GM13977 (cell line): ENCODE measurements around the gene FKBP8.

Experiments used
- DNase-seq: peaks from one replicate; pipeline ENCODE4 v3.0.0; 2012; ENCODE audit warnings: low spot score
- in situ Hi-C: fragments of 300-500 bp; cut with MboI; formaldehyde crosslinking; loops from one replicate; pipeline ENCODE4 v1.12.0; 2022; ENCODE audit warnings: low sequenced_read_pairs, low pct_unique_long_range_greater_than_20kb, mixed read lengths, inconsistent platforms; ENCODE audit not compliant: unreplicated experiment
- TF ChIP-seq, protein P1 (sequence below): IDR thresholded peaks from 2 replicates; pipeline ENCODE4 v1.5.1; 2012; ENCODE audit warnings: mild to moderate bottlenecking, control low read depth; ENCODE audit not compliant: insufficient read depth; ENCODE audit errors: extremely low read depth, missing control alignments

The FKBP8 gene

DNA sequence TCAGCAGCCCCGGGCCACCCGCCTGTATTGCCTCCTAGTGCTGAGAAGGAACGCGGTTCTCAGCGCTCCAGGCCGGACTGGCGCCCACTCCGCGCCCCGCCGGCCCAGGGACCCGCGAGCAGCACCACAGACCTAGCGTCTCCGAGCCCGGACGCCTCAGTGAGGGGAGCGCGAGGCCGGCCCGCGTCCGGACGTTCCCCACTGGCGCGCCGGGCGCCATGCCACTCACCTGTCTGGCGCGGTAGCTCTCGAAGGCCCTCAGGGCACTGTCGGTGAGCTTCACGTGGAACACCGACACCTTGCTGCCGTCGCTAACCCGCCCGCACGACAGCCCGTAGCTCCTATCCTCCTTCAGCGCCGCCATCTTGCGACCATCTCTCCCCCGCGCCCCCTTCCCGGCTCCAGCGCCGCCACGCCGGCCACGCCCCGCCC, 21.7 kb downstream of the FKBP8 start, which contains the start of gene ELL:
TSS of gene ELL (minus strand) at position 379 of the 432 bp plus-strand sequence. CDS start at position 364, 15 bp downstream.
- DNase-seq = no peak
- in situ Hi-C loops = no loop called here
- TF ChIP-seq, protein P1, sequence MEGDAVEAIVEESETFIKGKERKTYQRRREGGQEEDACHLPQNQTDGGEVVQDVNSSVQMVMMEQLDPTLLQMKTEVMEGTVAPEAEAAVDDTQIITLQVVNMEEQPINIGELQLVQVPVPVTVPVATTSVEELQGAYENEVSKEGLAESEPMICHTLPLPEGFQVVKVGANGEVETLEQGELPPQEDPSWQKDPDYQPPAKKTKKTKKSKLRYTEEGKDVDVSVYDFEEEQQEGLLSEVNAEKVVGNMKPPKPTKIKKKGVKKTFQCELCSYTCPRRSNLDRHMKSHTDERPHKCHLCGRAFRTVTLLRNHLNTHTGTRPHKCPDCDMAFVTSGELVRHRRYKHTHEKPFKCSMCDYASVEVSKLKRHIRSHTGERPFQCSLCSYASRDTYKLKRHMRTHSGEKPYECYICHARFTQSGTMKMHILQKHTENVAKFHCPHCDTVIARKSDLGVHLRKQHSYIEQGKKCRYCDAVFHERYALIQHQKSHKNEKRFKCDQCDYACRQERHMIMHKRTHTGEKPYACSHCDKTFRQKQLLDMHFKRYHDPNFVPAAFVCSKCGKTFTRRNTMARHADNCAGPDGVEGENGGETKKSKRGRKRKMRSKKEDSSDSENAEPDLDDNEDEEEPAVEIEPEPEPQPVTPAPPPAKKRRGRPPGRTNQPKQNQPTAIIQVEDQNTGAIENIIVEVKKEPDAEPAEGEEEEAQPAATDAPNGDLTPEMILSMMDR = no peak

DNA sequence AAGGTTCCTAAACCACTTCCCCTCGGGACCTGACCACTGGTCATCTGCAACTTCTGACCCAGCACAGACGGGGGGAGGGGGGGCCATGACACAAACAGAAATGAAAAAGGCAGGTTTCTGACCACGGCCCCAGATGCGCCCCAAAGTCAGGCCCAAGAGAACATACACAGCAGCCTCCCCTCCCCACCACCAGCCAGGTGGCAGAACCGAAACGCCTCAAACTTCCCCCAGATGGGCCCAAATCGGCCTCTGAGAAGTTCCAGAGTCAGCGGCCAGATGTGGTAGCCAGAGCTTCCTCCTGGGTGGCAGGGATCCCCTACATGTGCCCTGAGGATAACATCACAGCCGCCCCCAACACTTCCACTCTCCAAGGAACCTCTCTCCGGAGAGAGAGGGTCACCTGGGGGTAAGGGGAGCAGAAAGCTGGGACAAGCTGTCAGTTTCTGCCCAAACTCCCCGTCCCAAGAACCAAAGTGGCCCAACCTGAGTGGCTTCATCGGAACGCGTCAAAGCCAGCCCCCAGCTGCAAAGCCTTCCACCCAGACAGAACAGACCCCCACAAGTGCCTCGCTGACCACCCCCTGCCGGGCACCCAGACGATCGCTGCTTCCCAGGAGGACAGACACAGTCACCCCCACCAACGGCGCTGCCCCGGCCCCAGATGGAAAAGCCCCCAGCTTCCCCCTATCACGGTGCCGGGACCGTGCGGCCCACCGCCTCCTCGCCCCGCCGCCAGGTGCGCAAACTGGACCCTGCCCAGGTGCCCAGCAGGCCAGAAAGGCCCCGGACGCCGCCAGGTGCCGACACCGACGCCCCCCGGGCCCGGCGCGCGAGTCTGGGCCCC, 22.3 kb downstream of the FKBP8 start:
- TF ChIP-seq, protein P1 = no peak
- DNase-seq = peak; percentile 58
- in situ Hi-C loops = no loop called here

DNA sequence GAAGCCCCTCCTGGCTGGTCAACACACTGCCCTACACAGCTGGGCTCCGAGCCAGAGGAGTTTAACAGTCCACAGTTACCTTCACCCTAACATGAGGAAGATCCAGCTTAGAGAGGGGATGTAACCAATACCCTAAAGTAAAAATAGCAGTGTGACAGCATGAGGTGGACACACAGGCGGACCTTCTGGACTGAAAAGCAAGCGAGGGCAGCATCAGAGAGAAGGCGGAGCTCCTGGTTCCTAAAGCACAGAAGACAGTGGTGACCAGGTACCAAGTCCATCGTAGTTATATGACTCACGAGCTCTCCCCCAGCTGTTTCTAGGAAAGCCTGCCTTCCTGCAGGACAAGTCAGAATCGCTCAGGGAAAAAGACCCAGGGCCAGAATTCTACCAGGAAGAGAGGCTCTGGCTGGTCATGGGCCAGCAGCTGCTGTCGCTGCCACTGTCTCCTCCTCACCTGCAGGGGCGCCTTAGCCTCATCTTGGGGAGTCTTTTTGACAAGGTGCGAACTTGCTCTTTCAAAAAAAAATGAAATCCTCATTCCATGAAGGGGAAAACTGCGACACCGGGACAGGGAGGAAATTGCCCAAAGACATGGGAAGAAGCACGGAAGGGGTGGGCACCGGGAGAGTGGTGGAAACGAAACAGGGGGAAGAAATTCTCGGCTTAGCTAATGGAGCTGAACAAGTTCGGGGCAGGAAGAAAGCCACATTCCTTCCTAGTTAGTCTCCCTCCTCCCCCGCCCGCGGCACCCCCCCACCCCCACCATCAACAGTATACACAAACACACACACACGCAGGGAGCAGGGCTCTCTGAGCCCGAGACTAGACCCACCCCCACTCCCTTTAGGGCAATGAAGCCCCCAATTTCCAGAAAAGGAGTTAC, 23.2 kb downstream of the FKBP8 start:
- in situ Hi-C loops = no loop called here
- DNase-seq = peak; percentile 63

DNA sequence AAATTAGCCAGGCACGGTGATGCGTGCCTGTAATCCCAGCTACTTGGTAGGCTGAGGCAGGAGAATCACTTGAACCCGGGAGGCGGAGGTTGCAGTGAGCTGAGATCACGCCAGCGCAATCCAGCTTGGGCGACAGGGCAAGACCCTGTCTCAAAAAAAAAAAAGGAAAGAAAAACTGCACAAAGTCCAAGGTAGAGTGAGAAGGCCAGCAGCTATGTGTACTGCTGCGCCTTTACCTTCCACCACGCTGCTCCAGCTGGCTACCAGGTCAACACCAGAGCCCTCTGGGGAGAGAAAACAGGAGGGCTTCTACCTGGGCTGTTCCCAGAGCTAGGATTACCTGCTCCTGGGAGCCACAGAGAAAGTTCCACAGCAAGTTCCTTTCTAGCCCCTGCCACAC, 24.7 kb downstream of the FKBP8 start:
- DNase-seq = no peak
- in situ Hi-C loops = no loop called here

More for the DNA sequence above, 23.2 kb downstream of the FKBP8 start:
- TF ChIP-seq, protein P1 = peak; percentile 93

DNA sequence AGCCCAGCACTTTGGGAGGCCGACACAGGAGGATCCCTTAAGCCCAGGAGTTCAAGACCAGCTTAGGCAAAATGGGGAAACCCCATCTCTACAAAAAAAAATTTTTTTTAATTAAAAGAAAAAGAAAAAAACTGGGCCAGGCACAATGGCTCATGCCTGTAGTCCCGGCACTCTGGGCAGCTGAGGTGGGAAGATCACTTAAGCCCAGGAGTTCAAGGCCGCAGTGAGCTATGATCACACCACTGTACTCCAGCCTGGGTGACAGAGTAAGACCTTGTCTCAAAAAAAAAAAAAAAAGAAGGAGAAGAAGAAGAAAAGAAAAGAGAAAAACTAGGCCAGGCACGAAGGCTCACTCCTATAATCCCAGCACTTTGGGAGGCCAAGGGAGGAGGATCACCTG, 25.8 kb downstream of the FKBP8 start:
- TF ChIP-seq, protein P1 = no peak
- in situ Hi-C loops = no loop called here
- DNase-seq = no peak

More for the DNA sequence above, 24.7 kb downstream of the FKBP8 start:
- TF ChIP-seq, protein P1 = no peak

DNA sequence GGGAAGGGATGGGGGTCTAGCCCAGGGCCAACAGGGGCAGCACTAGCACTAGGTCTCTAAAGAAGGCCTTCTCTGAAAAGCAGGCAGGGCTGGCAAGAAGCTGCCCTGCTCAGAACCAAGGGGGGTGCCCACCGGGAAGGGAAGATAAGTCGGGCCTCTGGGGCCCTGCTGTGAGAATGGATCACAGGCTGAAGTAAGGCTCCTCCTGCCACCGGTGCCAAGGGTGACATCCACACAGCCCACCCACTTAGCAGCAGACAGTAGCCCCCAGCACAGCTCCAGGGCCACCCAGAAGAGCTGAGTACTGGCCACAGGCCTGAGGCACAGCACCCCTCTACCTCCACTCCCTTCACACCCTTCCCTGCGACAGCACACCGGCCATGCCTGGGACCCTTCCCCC, 27.4 kb downstream of the FKBP8 start:
- TF ChIP-seq, protein P1 = no peak
- in situ Hi-C loops = no loop called here
- DNase-seq = no peak
